RWPE1 (cell line): ENCODE measurements around the gene ACAN.

Experiments used
- CTCF ChIA-PET: fragments of 350-600 bp; sonication (Branson Sonifier 250); formaldehyde crosslinking; extraction: SDS; loops from one replicate; lab custom pipeline; 2021; lab: Yijun Ruan, JAX
- POLR2A ChIA-PET: fragments of 400-600 bp; formaldehyde crosslinking; extraction: SDS; loops from one replicate; lab custom pipeline; 2020; ENCODE audit warnings: antibody characterized with exemption; ENCODE audit not compliant: low non-redundant PET; lab: Yijun Ruan, JAX
- DNase-seq: peaks from one replicate; pipeline ENCODE4 v3.0.0; 2012; ENCODE audit warnings: low spot score
- H3K27ac ChIP-seq: fragments of 450-650 bp; 2 replicates; pipeline ENCODE4 v1.5.1; 2017
- TF ChIP-seq, protein P1 (sequence below): fragments of 450-650 bp; conservative IDR thresholded peaks from 2 replicates; pipeline ENCODE4 v1.5.1; 2017; ENCODE audit warnings: low read depth, mild to moderate bottlenecking

Gene ACAN

DNA sequence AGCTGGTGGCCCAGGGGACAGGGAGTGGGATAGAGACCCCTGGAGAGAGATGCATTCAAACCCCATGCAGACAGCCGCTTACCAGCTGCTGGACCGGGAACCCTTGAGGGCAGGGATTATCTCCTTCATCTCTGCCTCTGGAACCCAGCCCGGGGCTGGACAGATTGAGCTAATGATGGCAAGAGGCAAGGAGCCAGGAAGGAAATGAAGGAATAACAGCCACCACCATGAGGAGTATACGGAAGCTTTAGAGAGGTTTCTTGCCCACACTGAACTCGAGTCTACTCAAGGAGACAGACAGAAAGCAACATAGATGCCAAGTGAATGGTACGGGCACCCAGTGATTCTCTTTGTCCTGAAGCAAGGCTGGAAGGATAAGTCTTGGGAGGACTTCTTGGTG is 68.9 kb downstream of the ACAN start:
- CTCF ChIA-PET: interaction anchor here (1.0 kb wide), 1 partner anchor 25 kb away, joined by 4 read pairs; no protein-coding TSS in a partner anchor
- no peak for DNase-seq
- POLR2A ChIA-PET: no interaction called here

DNA sequence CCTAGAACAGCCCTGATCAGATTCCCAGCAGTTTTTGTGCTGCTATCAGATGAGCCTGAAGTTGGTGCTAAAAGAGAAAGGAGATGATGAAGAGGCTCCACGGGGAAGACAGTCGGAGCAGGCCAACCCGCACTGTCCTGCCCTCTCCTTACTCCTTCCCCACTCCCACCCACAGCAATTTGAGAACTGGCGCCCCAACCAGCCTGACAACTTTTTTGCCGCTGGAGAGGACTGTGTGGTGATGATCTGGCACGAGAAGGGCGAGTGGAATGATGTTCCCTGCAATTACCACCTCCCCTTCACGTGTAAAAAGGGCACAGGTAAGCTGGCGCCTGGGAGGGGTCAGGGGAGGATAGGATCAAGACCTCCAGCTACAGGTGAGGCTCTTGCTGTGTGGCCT is 69.5 kb downstream of the ACAN start:
- TF ChIP-seq, protein P1, sequence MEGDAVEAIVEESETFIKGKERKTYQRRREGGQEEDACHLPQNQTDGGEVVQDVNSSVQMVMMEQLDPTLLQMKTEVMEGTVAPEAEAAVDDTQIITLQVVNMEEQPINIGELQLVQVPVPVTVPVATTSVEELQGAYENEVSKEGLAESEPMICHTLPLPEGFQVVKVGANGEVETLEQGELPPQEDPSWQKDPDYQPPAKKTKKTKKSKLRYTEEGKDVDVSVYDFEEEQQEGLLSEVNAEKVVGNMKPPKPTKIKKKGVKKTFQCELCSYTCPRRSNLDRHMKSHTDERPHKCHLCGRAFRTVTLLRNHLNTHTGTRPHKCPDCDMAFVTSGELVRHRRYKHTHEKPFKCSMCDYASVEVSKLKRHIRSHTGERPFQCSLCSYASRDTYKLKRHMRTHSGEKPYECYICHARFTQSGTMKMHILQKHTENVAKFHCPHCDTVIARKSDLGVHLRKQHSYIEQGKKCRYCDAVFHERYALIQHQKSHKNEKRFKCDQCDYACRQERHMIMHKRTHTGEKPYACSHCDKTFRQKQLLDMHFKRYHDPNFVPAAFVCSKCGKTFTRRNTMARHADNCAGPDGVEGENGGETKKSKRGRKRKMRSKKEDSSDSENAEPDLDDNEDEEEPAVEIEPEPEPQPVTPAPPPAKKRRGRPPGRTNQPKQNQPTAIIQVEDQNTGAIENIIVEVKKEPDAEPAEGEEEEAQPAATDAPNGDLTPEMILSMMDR: no peak
- no peak for DNase-seq
- CTCF ChIA-PET: no interaction called here
- no peak overlapping the region for H3K27ac ChIP-seq
- POLR2A ChIA-PET: no interaction called here

More for the DNA sequence above, 68.9 kb downstream of the ACAN start:
- H3K27ac ChIP-seq: no peak overlapping the region
- TF ChIP-seq, protein P1: no peak

DNA sequence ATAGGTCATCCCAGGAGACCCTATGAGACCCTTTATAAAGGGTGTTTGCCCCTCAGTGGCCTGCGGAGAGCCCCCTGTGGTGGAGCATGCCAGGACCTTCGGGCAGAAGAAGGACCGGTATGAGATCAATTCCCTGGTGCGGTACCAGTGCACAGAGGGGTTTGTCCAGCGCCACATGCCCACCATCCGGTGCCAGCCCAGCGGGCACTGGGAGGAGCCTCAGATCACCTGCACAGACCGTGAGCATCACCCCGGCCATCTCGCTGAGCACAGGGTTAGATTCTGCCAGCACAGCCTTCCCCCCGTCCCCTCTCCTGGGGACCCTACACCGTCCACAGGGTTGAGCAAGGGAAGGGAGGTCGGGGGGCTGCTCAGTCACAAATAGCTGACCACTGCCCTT is 70.5 kb downstream of the ACAN start:
- DNase-seq: no peak
- CTCF ChIA-PET: no interaction called here
- POLR2A ChIA-PET: no interaction called here
- no peak overlapping the region for H3K27ac ChIP-seq
- TF ChIP-seq, protein P1: no peak

DNA sequence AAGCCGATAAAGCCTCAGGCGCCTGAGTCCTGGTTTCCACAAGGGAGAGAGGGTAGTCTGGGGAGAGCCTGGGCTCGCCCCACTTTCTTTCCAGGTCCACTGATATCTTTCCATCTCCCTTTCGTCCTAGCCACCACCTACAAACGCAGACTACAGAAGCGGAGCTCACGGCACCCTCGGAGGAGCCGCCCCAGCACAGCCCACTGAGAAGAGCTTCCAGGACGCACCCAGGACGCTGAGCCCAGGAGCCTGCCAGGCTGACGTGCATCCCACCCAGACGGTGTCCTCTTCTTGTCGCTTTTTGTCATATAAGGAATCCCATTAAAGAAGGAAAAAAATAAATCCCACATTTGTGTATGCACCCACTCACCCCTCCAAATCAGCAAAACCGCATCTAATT is 71.0 kb downstream of the ACAN start:
- ChIA-PET CTCF (no interaction called here), POLR2A (no interaction called here)
- H3K27ac ChIP-seq: no peak overlapping the region
- DNase-seq: no peak
- TF ChIP-seq, protein P1: no peak

DNA sequence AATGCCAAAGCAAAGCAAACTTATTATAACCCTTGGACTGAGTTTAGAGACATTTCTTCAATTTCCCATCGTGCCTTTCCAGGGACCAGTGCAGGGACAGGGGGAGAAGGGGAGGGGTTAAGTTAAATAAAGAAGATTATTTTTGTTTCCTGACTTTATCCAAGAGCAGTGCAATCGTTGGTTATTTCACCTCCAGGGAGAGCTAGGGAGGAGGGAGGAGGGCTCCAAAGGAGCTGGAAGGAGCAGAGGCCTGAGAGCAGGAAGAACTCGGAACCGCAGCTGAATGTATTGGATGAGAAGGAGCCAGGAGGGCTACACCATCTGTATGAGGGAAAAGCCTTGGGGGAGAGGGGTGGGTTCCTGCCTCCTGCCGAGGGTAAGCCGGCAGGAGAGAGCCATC is 71.4 kb downstream of the ACAN start:
- no peak overlapping the region for H3K27ac ChIP-seq
- CTCF ChIA-PET: no interaction called here
- POLR2A ChIA-PET: no interaction called here
- no peak for DNase-seq
- TF ChIP-seq, protein P1: no peak

DNA sequence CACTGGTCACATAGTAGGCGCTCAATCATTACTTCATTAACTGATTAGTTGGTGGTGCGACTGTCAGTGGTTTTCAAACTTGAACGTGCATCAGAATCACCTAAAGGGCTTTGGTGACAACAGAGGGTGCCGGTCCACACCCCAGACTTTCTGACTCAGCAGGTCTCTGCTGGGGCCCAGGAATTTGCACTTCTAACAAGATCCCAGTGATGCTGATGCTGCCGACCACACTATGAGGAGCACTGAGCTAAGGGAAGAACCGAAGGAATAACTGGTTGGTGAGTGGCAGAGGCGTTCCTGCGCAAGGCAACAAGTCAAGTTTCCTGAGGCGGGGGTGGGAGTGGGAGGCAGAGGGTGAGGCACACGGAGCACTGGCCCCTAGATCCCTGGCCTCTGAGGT is 73.3 kb downstream of the ACAN start:
- TF ChIP-seq, protein P1: no peak
- DNase-seq: no peak
- ChIA-PET CTCF (no interaction called here), POLR2A (no interaction called here)
- no peak overlapping the region for H3K27ac ChIP-seq

DNA sequence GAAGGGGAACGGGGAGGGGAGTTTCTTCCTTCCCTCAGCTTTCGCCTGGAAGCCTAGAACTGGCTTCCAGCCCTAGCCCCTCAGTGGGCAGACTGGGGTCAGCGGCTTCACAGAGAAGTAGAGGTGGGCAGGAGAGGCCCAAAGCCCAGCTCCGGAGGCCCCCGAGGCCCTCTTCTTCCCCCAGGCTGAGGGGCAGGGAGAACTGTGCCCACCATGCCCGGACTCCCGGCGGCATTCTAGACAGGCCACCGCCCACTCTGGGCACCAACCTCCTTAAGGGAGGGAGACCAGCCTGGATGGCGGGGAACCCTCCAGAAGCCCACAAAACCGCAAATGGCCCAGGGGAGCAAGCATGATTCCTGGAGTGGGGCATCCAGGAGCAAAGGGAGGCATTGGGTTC is 74.2 kb downstream of the ACAN start:
- no peak for DNase-seq
- TF ChIP-seq, protein P1: no peak
- ChIA-PET POLR2A (no interaction called here), CTCF (no interaction called here)
- no peak overlapping the region for H3K27ac ChIP-seq
